Keratinocyte (primary cell): ENCODE results near the gene NPDC1. TPM values are rescaled to one million over a fixed set of nuclear protein-coding genes. Genes with fewer than 3 reads are reported as not detected.

Experiments used
- DNase-seq: peaks from one replicate; pipeline ENCODE4 v3.0.0-alpha.2; 2011; ENCODE audit warnings: low read depth, missing footprints, low spot score
- FAIRE-seq: peaks from 2 replicates; lab custom pipeline; 2011; peaks lifted over from hg19 to GRCh38; lab: Jason Lieb, UNC
- H2AFZ ChIP-seq: 2 replicates; pipeline ENCODE4 v1.6.0; 2012; ENCODE audit warnings: low read length, control low read depth, inconsistent platforms; ENCODE audit not compliant: control insufficient read depth
- H3K27ac ChIP-seq: 2 replicates; pipeline ENCODE4 v1.5.1; 2011; ENCODE audit warnings: low read length; ENCODE audit not compliant: control insufficient read depth, insufficient read depth
- H3K27me3 ChIP-seq: 3 replicates; pipeline ENCODE4 v1.6.0; 2011; ENCODE audit warnings: low read length; ENCODE audit not compliant: control insufficient read depth, insufficient read depth; ENCODE audit errors: extremely low read depth
- H3K36me3 ChIP-seq, 2 experiments: 2 replicates in 1 of 2; 3 replicates in 1 of 2; pipeline ENCODE4 v1.5.1; 2011; ENCODE audit warnings: low read length in 2 of 2, mild to moderate bottlenecking in 1 of 2; ENCODE audit not compliant: control insufficient read depth in 2 of 2, insufficient read depth in 2 of 2; ENCODE audit errors: extremely low read depth in 1 of 2
- H3K4me1 ChIP-seq: 3 replicates; pipeline ENCODE4 v1.5.1; 2011; ENCODE audit warnings: low read length; ENCODE audit not compliant: control insufficient read depth, insufficient read depth; ENCODE audit errors: extremely low read depth
- H3K4me2 ChIP-seq: 3 replicates; pipeline ENCODE4 v1.6.0; 2011; ENCODE audit warnings: low read depth, low read length; ENCODE audit not compliant: control insufficient read depth, insufficient read depth; ENCODE audit errors: extremely low read depth
- H3K4me3 ChIP-seq, 3 experiments: fragments of 200-600 bp in 1 of 3; sonication (generic) in 1 of 3; 2 replicates in 2 of 3; 3 replicates in 1 of 3; pipeline ENCODE4 v1.5.1; 2011 to 2016; ENCODE audit warnings: low read length in 3 of 3, mild to moderate bottlenecking in 3 of 3, control low read depth in 2 of 3, inconsistent platforms in 1 of 3, low read depth in 1 of 3, mixed read lengths in 1 of 3, mixed run types in 1 of 3, moderate library complexity in 1 of 3; ENCODE audit not compliant: control insufficient read depth in 2 of 3, insufficient read depth in 2 of 3; ENCODE audit errors: extremely low read depth in 1 of 3
- H3K79me2 ChIP-seq: 2 replicates; pipeline ENCODE4 v1.6.0; 2012; ENCODE audit warnings: low read length; ENCODE audit not compliant: control insufficient read depth, insufficient read depth
- H3K9ac ChIP-seq: 3 replicates; pipeline ENCODE4 v1.6.0; 2011; ENCODE audit warnings: low read length; ENCODE audit not compliant: control insufficient read depth, insufficient read depth; ENCODE audit errors: extremely low read depth
- H3K9me1 ChIP-seq: 3 replicates; pipeline ENCODE4 v1.6.0; 2011; ENCODE audit warnings: low read length; ENCODE audit not compliant: control insufficient read depth, insufficient read depth; ENCODE audit errors: extremely low read depth
- H3K9me3 ChIP-seq: 2 replicates; pipeline ENCODE4 v1.5.1; 2012; ENCODE audit warnings: low read depth, low read length; ENCODE audit not compliant: control insufficient read depth
- H4K20me1 ChIP-seq: 3 replicates; pipeline ENCODE4 v1.6.0; 2011; ENCODE audit warnings: low read length; ENCODE audit not compliant: control insufficient read depth, insufficient read depth; ENCODE audit errors: extremely low read depth
- EZH2 ChIP-seq: IDR thresholded peaks from one replicate; pipeline ENCODE4 v1.6.1; 2012; ENCODE audit warnings: inconsistent platforms, mild to moderate bottlenecking, low read length, moderate library complexity
- dilution Hi-C: fragments of 300-500 bp; cut with MboI; formaldehyde crosslinking; loops from one replicate; pipeline ENCODE4 v1.7.0; 2020; ENCODE audit warnings: low sequenced_read_pairs; ENCODE audit not compliant: extremely low pct_ligation_motif_present
- polyA plus RNA-seq, 5 experiments: library from polyadenylated mRNA; depleted of rRNA in 3 of 5; stranded (reverse) in 3 of 5; stranded (forward) in 1 of 5; unstranded in 1 of 5; fragments of >200 nt; gene quantifications; 1 replicate in 1 of 5; 2 replicates in 3 of 5; 3 replicates in 1 of 5; pipeline versions ENCODE4 v1.2.1 to v1.2.3, GENCODE V29; 2011 to 2012; ENCODE audit warnings: missing spikeins in 2 of 5, low read depth in 1 of 5, low replicate concordance in 1 of 5
- TF ChIP-seq, protein P1 (sequence below), 3 experiments: IDR thresholded peaks in 1 of 3; conservative IDR thresholded peaks in 1 of 3; optimal IDR thresholded peaks in 1 of 3; 2 replicates in 2 of 3; 3 replicates in 1 of 3; pipeline versions ENCODE3 to v1.5.1; 2011; ENCODE audit warnings: low read length in 3 of 3, mild to moderate bottlenecking in 3 of 3, moderate library complexity in 2 of 3, control low read depth in 1 of 3, inconsistent platforms in 1 of 3; ENCODE audit not compliant: insufficient read depth in 2 of 3; ENCODE audit errors: extremely low read depth in 1 of 3

NPDC1 gene
- polyA plus RNA-seq, 1 donor (not counting 4 experiments of a cell fraction or from before 2014, with no cell fraction given): 9.8 TPM

DNA sequence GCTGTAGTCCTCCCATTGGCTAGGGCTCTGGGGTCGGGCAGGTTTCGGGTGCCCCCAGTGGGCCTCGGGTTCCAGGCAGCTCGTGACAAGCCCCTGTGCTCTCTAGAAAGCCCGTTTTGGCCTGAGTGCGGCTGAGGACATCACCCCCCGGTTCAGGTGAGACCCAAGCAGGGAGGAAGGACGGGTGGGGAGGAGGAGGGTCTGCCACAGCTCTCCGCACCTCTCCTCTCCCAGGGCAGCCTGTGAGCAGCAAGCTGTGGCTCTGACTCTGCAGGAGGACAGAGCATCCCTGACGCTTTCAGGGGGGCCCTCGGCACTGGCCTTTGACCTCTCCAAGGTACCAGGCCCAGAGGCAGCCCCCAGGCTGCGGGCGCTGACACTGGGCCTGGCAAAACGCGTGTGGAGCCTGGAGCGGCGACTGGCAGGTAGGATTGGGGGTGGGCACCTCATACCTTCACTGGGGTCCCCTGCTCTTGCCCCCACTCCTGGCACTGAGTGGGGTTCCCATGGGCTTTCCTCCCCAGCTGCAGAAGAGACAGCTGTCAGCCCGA, 53.1 kb downstream of the NPDC1 start:
- peaks cover 0 to 10% of the 10 kb centered on the region in 2 experiments for H3K36me3 ChIP-seq
- H2AFZ ChIP-seq: no peak overlapping the region
- H3K9ac ChIP-seq: peak overlapping the region; percentile 51
- H4K20me1 ChIP-seq: peaks cover 3% of the 10 kb centered on the region
- no peaks in the 10 kb centered on the region for H3K79me2 ChIP-seq
- H3K27me3 ChIP-seq: no peaks in the 10 kb centered on the region
- H3K4me1 ChIP-seq: peaks cover 43% of the 10 kb centered on the region
- FAIRE-seq (no peak), DNase-seq (no peak)
- no peaks in the 10 kb centered on the region for H3K9me3 ChIP-seq
- peak overlapping the region; percentile 64 to 76 (median 74) for H3K4me3 ChIP-seq
- no peaks in the 10 kb centered on the region for H3K9me1 ChIP-seq
- TF ChIP-seq EZH2: no peak
- TF ChIP-seq, protein P1, sequence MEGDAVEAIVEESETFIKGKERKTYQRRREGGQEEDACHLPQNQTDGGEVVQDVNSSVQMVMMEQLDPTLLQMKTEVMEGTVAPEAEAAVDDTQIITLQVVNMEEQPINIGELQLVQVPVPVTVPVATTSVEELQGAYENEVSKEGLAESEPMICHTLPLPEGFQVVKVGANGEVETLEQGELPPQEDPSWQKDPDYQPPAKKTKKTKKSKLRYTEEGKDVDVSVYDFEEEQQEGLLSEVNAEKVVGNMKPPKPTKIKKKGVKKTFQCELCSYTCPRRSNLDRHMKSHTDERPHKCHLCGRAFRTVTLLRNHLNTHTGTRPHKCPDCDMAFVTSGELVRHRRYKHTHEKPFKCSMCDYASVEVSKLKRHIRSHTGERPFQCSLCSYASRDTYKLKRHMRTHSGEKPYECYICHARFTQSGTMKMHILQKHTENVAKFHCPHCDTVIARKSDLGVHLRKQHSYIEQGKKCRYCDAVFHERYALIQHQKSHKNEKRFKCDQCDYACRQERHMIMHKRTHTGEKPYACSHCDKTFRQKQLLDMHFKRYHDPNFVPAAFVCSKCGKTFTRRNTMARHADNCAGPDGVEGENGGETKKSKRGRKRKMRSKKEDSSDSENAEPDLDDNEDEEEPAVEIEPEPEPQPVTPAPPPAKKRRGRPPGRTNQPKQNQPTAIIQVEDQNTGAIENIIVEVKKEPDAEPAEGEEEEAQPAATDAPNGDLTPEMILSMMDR (optimal IDR thresholded peaks at IDR 0.05 in 1 of 3, IDR thresholded peaks at IDR 0.05 in 1 of 3, conservative IDR thresholded peaks at IDR 0.05 in 1 of 3; ENCODE audit: extremely low read depth in 1 of 3, insufficient read depth in 2 of 3, low read length in 3 of 3): no peak
- dilution Hi-C loops: no loop called here
- H3K27ac ChIP-seq: peak overlapping the region; percentile 31
- peak overlapping the region; percentile 93 for H3K4me2 ChIP-seq

DNA sequence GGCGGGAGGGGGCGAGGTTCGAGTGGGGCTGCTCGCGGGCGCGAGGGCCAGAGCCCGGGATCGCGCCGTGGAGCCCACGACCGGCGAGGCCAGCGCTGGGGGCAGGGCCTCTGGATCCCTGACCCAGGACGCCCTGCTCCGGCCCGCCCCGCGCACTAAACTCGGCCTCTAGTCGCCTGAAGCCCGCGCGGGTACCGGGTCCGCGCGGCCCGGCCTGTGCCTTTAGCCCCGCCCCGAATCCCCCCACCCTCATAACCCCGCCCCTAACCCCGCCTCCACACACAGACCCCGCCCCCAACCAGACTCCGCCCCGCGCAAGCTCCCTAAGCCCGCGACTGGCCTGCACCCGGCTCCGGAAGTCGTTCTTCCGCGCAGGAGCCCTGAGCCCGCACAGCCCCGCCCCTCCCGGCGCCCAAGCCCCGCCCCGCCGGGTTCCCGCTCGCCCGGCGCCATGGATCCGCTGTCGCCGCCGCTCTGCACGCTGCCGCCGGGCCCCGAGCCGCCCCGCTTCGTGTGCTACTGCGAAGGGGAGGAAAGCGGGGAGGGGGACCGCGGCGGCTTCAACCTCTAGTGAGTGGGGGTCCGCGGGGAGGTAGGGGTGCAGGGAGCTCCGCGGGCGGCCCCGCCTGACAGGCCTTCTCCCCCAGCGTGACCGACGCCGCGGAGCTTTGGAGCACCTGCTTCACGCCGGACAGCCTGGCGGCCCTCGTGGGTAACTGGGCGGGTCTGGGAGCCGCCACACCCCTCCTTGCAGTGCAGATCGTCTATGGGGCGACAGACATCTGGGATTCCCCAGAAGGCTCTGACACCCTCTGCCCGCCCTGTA, 53.8 kb downstream of the NPDC1 start, which contains the start of gene PAXX:
Gene PAXX (plus strand): TSS at position 430 of the 826 bp plus-strand sequence. CDS start 22 bp downstream, at position 452.
- Histone ChIP-seq H3K9me1 (no peaks in the 10 kb centered on the region), H3K79me2 (no peaks in the 10 kb centered on the region), H3K27me3 (no peaks in the 10 kb centered on the region), H3K9ac (peak within 1 kb of the TSS; percentile 51), H3K4me2 (peak within 1 kb of the TSS; percentile 93), H3K4me3 (peak within 1 kb of the TSS; percentile 64 to 76 (median 74)), H3K27ac (peak within 1 kb of the TSS; percentile 31), H3K36me3 (peaks cover 0 to 10% of the 10 kb centered on the region in 2 experiments), H4K20me1 (peaks cover 3% of the 10 kb centered on the region), H2AFZ (peak within 1 kb of the TSS; percentile 68), H3K9me3 (no peaks in the 10 kb centered on the region), H3K4me1 (peaks cover 42% of the 10 kb centered on the region)
- dilution Hi-C loops: no loop called here
- no peak for FAIRE-seq
- peak; percentile 54 for DNase-seq
- TF ChIP-seq, protein P1 (optimal IDR thresholded peaks at IDR 0.05 in 1 of 3, IDR thresholded peaks at IDR 0.05 in 1 of 3, conservative IDR thresholded peaks at IDR 0.05 in 1 of 3; ENCODE audit: extremely low read depth in 1 of 3, insufficient read depth in 2 of 3, low read length in 3 of 3): no peak
- TF ChIP-seq EZH2: no peak
